Adipocyte (in vitro differentiated cells): ENCODE results near the gene PRPS2.

Experiments
- DNase-seq: peaks from one replicate; pipeline ENCODE4 v3.0.0-alpha.2; 2015; ENCODE audit warnings: low read depth
- H3K27me3 ChIP-seq: replicated peaks from 2 replicates; pipeline ENCODE4 v1.7.0; 2013; ENCODE audit warnings: mild to moderate bottlenecking, low read length, moderate library complexity; ENCODE audit not compliant: control insufficient read depth, insufficient read depth
- H3K36me3 ChIP-seq: 2 replicates; pipeline ENCODE4 v1.7.0; 2013; ENCODE audit warnings: low read length, mild to moderate bottlenecking, moderate library complexity; ENCODE audit not compliant: control insufficient read depth, insufficient read depth, severe bottlenecking
- H3K4me1 ChIP-seq: 2 replicates; pipeline ENCODE4 v1.7.0; 2013; ENCODE audit warnings: mild to moderate bottlenecking, low read length, moderate library complexity; ENCODE audit not compliant: control insufficient read depth, insufficient read depth
- H3K4me3 ChIP-seq: 2 replicates; pipeline ENCODE4 v1.7.0; 2013; ENCODE audit warnings: mild to moderate bottlenecking, low read length, moderate library complexity
- H3K9ac ChIP-seq: 2 replicates; pipeline ENCODE4 v1.7.0; 2013; ENCODE audit warnings: mild to moderate bottlenecking, low read length, moderate library complexity
- H3K9me3 ChIP-seq: 2 replicates; pipeline ENCODE4 v1.7.0; 2013; ENCODE audit warnings: mild to moderate bottlenecking, low read length, moderate library complexity; ENCODE audit not compliant: control insufficient read depth

PRPS2 gene

DNA sequence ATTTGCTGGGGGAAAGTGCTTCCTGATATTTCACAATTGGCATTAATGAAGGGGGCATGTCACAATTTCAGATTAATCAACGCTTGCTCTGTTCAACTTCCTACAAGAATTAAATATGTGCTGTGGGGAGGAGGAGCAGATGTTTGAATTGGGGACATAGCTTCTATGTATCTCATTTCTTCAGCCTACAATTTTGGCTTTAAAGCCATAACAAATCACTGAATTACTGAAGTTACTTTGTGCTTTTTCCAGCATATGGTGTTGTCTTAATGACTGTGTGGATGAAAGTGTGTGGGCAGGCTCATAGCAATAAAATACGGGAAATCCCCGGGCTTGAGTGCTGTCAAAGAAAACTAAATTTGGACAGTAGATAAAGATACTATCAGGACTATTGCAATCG is 76.5 kb downstream of the PRPS2 start:
- no peaks in the 10 kb centered on the region for H3K4me1 ChIP-seq
- H3K27me3 ChIP-seq = peaks cover 5% of the 10 kb centered on the region
- no peak for DNase-seq
- no peaks in the 10 kb centered on the region for H3K36me3 ChIP-seq
- no peaks in the 10 kb centered on the region for H3K9me3 ChIP-seq
- H3K4me3 ChIP-seq = no peak overlapping the region
- H3K9ac ChIP-seq = no peak overlapping the region

DNA sequence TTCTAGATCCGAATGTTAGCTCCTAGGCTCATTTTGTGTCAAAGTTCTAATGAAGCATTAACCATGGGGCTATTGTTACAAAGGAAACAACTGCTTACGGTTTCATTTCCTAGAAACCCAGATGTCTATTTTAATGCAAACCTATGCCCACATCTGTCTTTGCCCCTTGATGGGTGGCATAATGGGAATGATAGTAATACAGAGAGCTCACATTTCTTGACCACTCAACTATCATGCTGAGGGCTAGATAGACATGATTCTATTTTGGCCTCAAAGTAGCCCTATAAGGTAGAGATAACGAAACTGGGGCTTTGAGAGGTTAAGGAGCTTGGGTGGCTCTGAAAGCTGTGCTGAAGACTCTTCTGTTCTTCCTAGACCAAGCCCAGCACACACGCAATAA is 77.5 kb downstream of the PRPS2 start:
- Histone ChIP-seq H3K9me3 (no peaks in the 10 kb centered on the region), H3K9ac (no peak overlapping the region), H3K4me3 (no peak overlapping the region), H3K4me1 (no peaks in the 10 kb centered on the region), H3K27me3 (peaks cover 9% of the 10 kb centered on the region), H3K36me3 (no peaks in the 10 kb centered on the region)
- no peak for DNase-seq

DNA sequence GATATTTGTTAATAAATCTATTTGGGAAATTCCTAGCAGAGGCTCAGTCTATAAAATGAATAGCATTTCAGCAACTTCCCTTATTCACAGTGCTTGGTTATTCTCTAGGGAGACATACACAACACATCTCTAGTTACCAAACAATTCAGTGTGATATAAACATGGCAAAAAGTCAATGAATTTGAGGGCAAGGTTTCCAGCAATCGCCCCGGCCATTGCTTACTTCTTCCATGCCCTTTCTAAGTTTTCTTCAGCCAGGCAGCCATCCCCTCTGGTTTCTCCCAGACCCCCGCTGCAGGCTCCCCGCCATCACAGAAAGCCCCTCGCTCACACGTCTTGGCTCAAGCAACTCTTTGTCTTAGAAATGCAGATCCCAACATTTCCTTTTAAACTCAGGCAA is 80.0 kb downstream of the PRPS2 start:
- Histone ChIP-seq H3K36me3 (no peaks in the 10 kb centered on the region), H3K9ac (no peak overlapping the region), H3K4me1 (no peaks in the 10 kb centered on the region), H3K4me3 (no peak overlapping the region), H3K9me3 (no peaks in the 10 kb centered on the region), H3K27me3 (peaks cover 7% of the 10 kb centered on the region)
- no peak for DNase-seq

DNA sequence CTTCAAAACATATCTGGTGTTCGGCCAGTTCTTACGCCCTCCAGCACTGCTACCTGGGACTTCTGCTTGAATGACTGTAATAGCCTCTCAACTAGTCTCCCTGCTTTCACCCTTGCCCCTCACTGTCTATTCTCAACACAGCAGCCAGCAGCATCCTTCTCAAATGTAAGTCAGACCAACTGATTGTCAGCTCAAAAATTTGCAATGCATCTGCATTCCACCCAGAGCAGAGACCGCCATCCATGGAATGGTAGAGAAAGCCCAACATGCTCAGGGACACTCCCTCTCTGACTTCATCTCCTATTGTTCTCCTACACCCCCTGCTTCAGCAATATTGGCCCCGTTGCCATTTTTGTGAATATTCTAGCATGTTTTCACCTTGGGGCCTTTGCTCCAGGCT is 81.5 kb downstream of the PRPS2 start:
- no peak for DNase-seq
- Histone ChIP-seq H3K4me3 (no peak overlapping the region), H3K4me1 (no peaks in the 10 kb centered on the region), H3K9me3 (no peaks in the 10 kb centered on the region), H3K36me3 (no peaks in the 10 kb centered on the region), H3K27me3 (peaks cover 9% of the 10 kb centered on the region), H3K9ac (no peak overlapping the region)
